Cardiac fibroblast (primary cell): Measurements from ENCODE around the gene TNIK.

ENCODE experiments used
- DNase-seq, 2 donors: peaks; one replicate each; pipeline versions ENCODE4 v3.0.0 to v3.0.0-alpha.2; 2010; ENCODE audit warnings: low read depth in 2 of 2
- H3K4me3 ChIP-seq, 2 donors: replicated peaks in 1 of 2; 1 replicate in 1 of 2; 2 replicates in 1 of 2; pipeline ENCODE4 v1.5.1; 2011; ENCODE audit warnings: low read depth in 2 of 2, low read length in 2 of 2, mild to moderate bottlenecking in 2 of 2, moderate library complexity in 1 of 2
- TF ChIP-seq, protein P1 (sequence below): IDR thresholded peaks from one replicate; pipeline ENCODE4 v1.5.1; 2011; ENCODE audit warnings: low read depth, mild to moderate bottlenecking, low read length, inconsistent platforms

Gene TNIK

DNA sequence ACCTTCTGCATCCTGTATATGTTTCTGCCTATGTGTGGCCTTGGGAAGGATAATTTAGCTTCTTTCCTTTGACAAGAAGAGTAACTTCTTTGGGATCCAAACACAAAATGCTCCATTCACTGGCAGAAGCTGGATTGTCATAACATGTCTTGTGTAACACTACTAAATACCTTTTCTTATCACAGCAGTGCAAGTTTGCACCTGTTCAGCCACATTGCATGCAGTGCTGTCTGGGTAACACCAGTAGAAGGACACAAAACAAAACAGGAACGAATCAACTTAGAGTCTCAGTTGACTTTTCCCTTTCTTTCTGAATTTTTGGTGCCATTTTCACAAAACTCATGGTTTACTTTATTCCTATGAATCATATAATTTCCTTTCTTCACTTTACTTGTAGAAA is 43.6 kb upstream of the TNIK start:
- H3K4me3 ChIP-seq, result no peak overlapping the region
- DNase-seq, result no peak
- TF ChIP-seq, protein P1, sequence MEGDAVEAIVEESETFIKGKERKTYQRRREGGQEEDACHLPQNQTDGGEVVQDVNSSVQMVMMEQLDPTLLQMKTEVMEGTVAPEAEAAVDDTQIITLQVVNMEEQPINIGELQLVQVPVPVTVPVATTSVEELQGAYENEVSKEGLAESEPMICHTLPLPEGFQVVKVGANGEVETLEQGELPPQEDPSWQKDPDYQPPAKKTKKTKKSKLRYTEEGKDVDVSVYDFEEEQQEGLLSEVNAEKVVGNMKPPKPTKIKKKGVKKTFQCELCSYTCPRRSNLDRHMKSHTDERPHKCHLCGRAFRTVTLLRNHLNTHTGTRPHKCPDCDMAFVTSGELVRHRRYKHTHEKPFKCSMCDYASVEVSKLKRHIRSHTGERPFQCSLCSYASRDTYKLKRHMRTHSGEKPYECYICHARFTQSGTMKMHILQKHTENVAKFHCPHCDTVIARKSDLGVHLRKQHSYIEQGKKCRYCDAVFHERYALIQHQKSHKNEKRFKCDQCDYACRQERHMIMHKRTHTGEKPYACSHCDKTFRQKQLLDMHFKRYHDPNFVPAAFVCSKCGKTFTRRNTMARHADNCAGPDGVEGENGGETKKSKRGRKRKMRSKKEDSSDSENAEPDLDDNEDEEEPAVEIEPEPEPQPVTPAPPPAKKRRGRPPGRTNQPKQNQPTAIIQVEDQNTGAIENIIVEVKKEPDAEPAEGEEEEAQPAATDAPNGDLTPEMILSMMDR, result no peak

DNA sequence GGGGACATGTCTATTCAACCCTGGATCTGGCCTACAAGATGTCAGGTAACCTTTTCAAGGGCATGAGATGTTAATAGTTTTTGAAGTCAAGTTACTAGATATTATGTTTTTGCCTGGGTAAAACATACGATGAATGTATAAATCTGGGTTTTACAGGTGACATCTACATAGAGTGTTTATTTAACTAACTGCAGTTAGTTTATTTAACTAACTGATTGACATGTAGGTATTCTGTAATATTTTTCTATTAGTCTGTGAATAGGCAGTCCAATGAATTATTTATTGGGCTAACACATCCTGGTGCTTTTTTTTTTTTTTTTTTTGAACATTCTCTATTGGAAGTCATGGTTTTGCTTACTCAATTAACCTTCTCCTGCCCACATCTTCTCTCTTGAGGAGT is 38.7 kb upstream of the TNIK start:
- TF ChIP-seq, protein P1, result no peak
- no peak overlapping the region for H3K4me3 ChIP-seq
- DNase-seq, result no peak

DNA sequence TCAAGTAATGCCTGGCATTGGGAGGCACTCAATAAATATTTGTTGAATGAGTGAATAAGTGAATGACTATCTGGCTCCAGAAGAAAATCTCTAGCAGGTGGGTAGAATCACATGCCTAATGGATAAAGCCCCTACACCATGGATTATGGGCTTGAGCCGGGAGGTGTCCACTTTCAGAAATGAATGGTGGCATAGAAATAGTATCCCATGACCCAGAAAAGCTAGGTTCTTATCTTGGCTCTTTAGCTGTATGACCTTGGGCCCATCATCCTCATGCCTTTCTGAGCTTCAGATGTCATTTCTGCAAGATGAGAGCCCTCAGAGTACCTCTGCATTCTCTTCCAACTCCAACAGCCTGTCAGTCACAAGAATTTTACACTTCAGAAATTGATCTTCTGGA is 37.3 kb upstream of the TNIK start:
- TF ChIP-seq, protein P1, result no peak
- no peak for DNase-seq
- H3K4me3 ChIP-seq, result no peak overlapping the region

DNA sequence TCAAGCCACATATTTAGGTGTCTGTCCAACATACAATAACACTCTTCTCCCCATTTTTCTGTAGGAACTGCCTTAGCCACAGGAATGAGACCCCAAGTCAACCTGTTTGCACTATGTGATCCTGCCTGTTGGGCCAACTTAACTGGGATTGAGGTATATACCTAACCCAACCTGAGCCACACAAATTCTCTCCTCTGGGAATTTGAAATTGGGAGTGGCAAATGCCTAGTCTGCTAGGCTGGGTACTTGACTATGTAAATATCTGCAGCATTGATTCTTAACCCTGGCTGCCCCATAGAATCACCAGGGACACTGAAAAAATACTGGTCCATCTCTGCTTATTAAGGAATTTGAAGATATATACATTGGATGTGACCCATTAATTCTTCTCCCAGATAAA is 35.2 kb upstream of the TNIK start:
- no peak for DNase-seq
- no peak overlapping the region for H3K4me3 ChIP-seq
- TF ChIP-seq, protein P1, result no peak

DNA sequence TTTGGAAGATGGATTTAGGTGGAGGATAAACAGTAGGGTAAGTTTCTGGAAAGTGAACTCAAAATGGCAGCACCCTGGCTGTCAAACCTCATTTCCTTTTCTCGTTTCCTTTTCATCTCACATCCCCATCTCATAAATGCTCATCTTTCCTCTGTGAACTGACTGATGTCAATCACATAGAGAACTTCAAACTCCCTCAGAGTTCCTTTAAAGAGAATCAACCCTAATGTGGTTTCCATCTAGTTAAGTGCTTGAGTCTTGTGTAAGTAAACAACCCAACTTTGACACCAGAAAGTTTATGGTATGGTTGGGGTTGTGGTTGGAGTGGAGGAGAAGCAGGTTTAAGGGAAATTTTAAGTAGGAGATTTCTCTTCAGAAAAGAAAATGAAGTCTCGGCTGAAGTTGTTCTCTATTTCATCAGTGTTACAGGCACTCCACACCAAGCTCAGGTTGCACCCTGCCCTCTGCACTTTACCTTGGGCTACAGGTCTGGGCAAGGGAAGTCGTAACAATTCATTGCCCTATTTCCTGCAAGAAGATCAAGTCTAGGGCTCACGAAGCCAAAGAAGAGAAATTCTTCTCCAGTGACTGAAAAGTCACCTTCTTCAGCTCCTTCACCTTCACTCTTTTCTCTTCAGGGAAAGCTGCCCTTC is 34.4 kb upstream of the TNIK start:
- TF ChIP-seq, protein P1, result no peak
- H3K4me3 ChIP-seq, result no peak overlapping the region
- DNase-seq, result no peak

DNA sequence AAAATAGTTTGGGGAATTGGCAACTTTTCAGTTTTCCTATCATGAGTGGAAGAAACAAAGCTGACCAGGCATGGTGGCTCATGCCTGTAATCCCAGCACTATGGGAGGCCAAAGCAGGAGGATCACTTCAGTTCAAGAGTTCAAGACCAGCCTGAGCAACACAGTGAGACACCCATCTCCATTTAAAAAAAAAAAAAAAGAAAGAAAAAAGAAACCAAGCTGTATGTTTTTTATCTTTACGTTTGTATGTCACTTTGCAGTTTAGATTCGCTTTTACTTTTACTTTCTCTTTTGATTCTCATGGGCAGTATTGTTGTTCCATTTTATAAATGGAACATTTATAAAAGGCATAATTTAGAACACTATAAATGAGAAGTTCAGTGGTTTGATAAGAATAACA is 31.2 kb upstream of the TNIK start:
- no peak overlapping the region for H3K4me3 ChIP-seq
- TF ChIP-seq, protein P1, result no peak
- no peak for DNase-seq

DNA sequence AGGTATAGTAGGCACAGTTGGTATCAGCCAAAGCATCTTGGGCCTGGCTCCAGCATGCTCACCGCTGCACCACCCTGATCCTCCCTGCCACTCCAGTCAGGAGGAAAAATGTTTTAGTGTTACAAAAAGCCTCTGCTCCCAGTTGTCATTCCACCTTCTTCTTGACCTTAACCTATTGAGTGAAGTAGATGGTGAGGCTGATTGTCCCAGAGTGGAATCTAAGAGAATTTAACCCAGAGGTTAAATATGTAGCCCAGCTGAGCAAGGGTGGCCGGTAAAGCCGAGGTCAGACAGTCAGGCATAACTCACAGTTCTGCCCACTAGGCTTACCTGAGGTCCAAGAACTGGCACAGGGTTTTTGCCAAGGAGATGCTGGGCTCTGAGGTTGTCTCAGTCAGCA is 30.7 kb upstream of the TNIK start:
- DNase-seq, result no peak
- no peak overlapping the region for H3K4me3 ChIP-seq
- TF ChIP-seq, protein P1, result no peak
